CD4-positive, alpha-beta T cell (primary cell): ENCODE results near the gene ERN2. TPM values are rescaled to one million over a fixed set of nuclear protein-coding genes. Genes with fewer than 3 reads are reported as not detected.

Source experiments
- ATAC-seq: fragments of 200-7000 bp; cut with Tn5 transposase; one replicate; pipeline ENCODE4 v1.10.0; 2022; ENCODE audit warnings: mild to moderate bottlenecking; ENCODE audit not compliant: poor library complexity
- CTCF ChIA-PET: fragments of 350-600 bp; sonication (Branson Sonifier 250); formaldehyde crosslinking; loops from one replicate; lab custom pipeline; 2021; ENCODE audit warnings: antibody characterized with exemption, inconsistent platforms; lab: Charles Lee
- POLR2A ChIA-PET: fragments of 350-600 bp; sonication (Branson Sonifier 250); formaldehyde crosslinking; loops from one replicate; lab custom pipeline; 2021; ENCODE audit warnings: antibody characterized with exemption, inconsistent platforms; lab: Charles Lee
- DNase-seq, 14 experiments: peaks; one replicate each; pipeline ENCODE4 v3.0.0-alpha.2; 2013 to 2020; ENCODE audit warnings: mixed read lengths in 2 of 14
- H3K27ac ChIP-seq, 2 donors: one replicate each; pipeline versions ENCODE4 v1.5.1 to v1.7.0; 2013; ENCODE audit warnings: low read length in 2 of 2, low read depth in 1 of 2, mild to moderate bottlenecking in 1 of 2
- H3K27me3 ChIP-seq, 2 experiments: 1 replicate in 1 of 2; 2 replicates in 1 of 2; pipeline versions ENCODE4 v1.6.1 to v1.7.0; 2013; ENCODE audit warnings: low read length in 2 of 2, control low read depth in 1 of 2, mild to moderate bottlenecking in 1 of 2, moderate library complexity in 1 of 2; ENCODE audit not compliant: insufficient read depth in 2 of 2, control insufficient read depth in 1 of 2
- H3K36me3 ChIP-seq: one replicate; pipeline ENCODE4 v1.6.1; 2013; ENCODE audit warnings: low read length, control low read depth; ENCODE audit not compliant: insufficient read depth
- H3K4me1 ChIP-seq: one replicate; pipeline ENCODE4 v1.6.1; 2013; ENCODE audit warnings: low read length, control low read depth; ENCODE audit not compliant: insufficient read depth
- H3K4me3 ChIP-seq: one replicate; pipeline ENCODE4 v1.5.1; 2013; ENCODE audit warnings: mild to moderate bottlenecking, low read length, moderate library complexity
- H3K9me3 ChIP-seq, 2 experiments: 1 replicate in 1 of 2; 2 replicates in 1 of 2; pipeline versions ENCODE4 v1.6.1 to v1.7.0; 2013; ENCODE audit warnings: low read length in 2 of 2, mild to moderate bottlenecking in 2 of 2, control low read depth in 1 of 2, moderate library complexity in 1 of 2; ENCODE audit not compliant: control insufficient read depth in 1 of 2, insufficient read depth in 1 of 2
- H3K27ac Mint-ChIP-seq: one replicate; pipeline ENCODE4 v1.8.0; 2020; ENCODE audit warnings: mixed read lengths
- H3K27me3 Mint-ChIP-seq: one replicate; pipeline ENCODE4 v1.8.0; 2021; ENCODE audit warnings: mixed read lengths
- H3K36me3 Mint-ChIP-seq: one replicate; pipeline ENCODE4 v1.8.0; 2021; ENCODE audit warnings: low read depth, mixed read lengths
- H3K4me1 Mint-ChIP-seq: one replicate; pipeline ENCODE4 v1.8.0; 2021; ENCODE audit warnings: low read depth, mixed read lengths
- H3K4me3 Mint-ChIP-seq: one replicate; pipeline ENCODE4 v1.8.0; 2020; ENCODE audit warnings: mild to moderate bottlenecking, mixed read lengths
- H3K9me3 Mint-ChIP-seq: one replicate; pipeline ENCODE4 v1.8.0; 2020; ENCODE audit warnings: mixed read lengths
- intact Hi-C, 2 experiments: fragments of 100-400 bp; cut with DNase I in 1 of 2; cut with micrococcal nuclease in 1 of 2; formaldehyde crosslinking; loops; one replicate each; pipeline versions ENCODE4 v1.15.1 to v1.9.0; 2023 to 2025; cut with DNase I, micrococcal nuclease
- total RNA-seq, 174 experiments: library from RNA in 2 of 174; stranded (reverse) in 2 of 174; gene quantifications; one replicate each; pipeline ENCODE4 v1.2.3 and lab custom pipeline; 2021 to 2026
- TF ChIP-seq, protein P1 (sequence below): fragments of 200-600 bp; IDR thresholded peaks from one replicate; pipeline ENCODE4 v1.8.0; 2022; ENCODE audit warnings: antibody characterized with exemption, mild to moderate bottlenecking

Gene ERN2
- total RNA-seq, 2 experiments from 2014 or later: not detected

DNA sequence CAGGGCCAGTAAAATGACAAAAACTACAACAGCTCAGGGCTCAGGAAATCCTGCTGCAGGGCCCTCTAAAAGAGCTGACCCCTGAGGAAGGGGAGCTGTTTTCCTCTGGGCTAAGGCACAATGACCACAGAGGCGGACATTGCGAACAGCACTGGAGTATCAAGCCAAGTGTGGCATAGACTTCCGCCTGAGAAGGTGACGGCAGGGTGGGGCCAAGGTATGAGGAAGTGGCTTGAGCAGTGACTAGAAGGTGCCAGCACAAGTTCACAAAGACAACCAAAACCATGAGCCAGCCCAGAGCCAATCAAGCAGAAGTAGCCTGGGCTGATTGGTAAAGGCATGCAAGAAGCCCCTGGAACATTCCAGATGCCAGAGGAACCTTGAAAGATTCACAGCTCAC lies 13.9 kb downstream of the ERN2 start:
- CTCF ChIA-PET: no interaction called here
- TF ChIP-seq, protein P1, sequence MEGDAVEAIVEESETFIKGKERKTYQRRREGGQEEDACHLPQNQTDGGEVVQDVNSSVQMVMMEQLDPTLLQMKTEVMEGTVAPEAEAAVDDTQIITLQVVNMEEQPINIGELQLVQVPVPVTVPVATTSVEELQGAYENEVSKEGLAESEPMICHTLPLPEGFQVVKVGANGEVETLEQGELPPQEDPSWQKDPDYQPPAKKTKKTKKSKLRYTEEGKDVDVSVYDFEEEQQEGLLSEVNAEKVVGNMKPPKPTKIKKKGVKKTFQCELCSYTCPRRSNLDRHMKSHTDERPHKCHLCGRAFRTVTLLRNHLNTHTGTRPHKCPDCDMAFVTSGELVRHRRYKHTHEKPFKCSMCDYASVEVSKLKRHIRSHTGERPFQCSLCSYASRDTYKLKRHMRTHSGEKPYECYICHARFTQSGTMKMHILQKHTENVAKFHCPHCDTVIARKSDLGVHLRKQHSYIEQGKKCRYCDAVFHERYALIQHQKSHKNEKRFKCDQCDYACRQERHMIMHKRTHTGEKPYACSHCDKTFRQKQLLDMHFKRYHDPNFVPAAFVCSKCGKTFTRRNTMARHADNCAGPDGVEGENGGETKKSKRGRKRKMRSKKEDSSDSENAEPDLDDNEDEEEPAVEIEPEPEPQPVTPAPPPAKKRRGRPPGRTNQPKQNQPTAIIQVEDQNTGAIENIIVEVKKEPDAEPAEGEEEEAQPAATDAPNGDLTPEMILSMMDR: no peak
- POLR2A ChIA-PET: no interaction called here
- H3K27ac ChIP-seq: no peak overlapping the region
- H3K4me3 ChIP-seq: no peak overlapping the region
- peaks cover 15% of the 10 kb centered on the region for H3K4me1 ChIP-seq
- no peaks in the 10 kb centered on the region for H3K27me3 ChIP-seq
- Mint-ChIP-seq H3K4me1 (peaks cover 5% of the 10 kb centered on the region), H3K36me3 (no peaks in the 10 kb centered on the region), H3K4me3 (no peak overlapping the region), H3K27me3 (peaks cover 5% of the 10 kb centered on the region), H3K27ac (no peak overlapping the region), H3K9me3 (peaks cover 3% of the 10 kb centered on the region)
- peak in 1 of 14 experiments; percentile 61 for DNase-seq
- ATAC-seq: no peak
- no peaks in the 10 kb centered on the region for H3K36me3 ChIP-seq
- intact Hi-C loops: no loop called here
- H3K9me3 ChIP-seq: no peaks in the 10 kb centered on the region

DNA sequence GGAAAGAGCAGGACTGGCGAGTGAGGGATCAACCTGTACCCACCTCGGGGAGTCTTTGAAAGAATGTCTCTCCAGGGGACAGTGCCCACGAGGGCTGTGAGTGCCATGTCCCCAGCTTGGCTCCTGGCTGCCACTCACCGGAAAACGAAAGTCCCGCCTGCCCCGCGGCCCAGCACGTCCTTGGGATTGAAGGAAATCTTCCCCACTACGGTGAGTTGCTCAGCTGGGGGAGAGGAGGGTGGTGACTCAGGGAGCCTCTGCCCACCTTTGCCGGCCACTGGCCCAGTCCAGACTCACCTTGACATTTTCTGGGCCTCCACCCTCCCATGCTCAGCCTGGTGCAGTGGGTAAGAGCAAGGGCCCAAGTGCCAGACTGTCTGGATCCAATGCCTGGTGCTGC lies 17.3 kb downstream of the ERN2 start:
- Histone ChIP-seq H3K27me3 (no peaks in the 10 kb centered on the region), H3K4me3 (no peak overlapping the region), H3K9me3 (no peaks in the 10 kb centered on the region), H3K4me1 (peaks cover 15% of the 10 kb centered on the region), H3K36me3 (peaks cover 4% of the 10 kb centered on the region), H3K27ac (no peak overlapping the region)
- Mint-ChIP-seq H3K9me3 (no peaks in the 10 kb centered on the region), H3K36me3 (no peaks in the 10 kb centered on the region), H3K27me3 (no peaks in the 10 kb centered on the region), H3K4me3 (no peak overlapping the region), H3K27ac (no peak overlapping the region), H3K4me1 (peaks cover 5% of the 10 kb centered on the region)
- CTCF ChIA-PET: interaction anchor here (0.7 kb wide), 1 partner anchor 1558 kb away, joined by 3 read pairs; no protein-coding TSS in a partner anchor
- intact Hi-C loops: no loop called here
- DNase-seq: no peak
- TF ChIP-seq, protein P1: no peak
- no peak for ATAC-seq
- POLR2A ChIA-PET: no interaction called here

DNA sequence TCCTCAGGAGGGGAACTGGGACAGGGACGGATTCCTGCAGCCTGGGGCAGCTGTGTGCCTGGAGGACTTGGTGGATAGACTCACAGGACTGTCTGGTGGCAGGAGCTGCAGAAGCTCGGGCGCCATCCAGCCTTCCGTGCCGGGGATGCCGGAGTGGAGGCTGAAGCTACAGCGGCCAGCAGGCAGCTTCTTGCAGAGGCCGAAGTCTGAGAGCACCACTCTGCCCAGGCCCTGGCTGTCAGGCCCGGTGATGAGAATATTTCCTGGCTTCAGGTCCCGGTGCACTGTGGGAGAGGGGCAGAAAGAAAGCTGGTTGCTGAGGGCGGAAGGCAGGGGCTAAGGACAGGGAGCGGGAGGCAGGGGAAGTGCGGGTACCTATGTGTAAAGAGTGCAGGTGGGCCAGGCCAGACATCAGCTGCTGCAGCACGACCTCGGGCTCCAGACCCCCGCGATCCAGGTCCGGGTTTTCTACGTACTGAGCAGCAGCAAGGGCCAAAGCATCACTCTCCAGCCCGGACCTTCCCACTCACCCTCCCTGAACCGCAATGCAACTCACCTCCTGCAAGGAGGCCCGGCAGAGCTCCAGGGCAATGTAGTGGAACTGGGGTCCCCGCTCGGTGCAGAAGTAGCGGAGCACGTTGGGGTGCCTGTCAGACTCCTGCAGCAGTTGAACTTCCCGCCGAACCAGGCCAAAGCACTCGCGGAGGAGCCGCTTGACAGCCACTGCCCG lies 18.2 kb downstream of the ERN2 start:
- H3K36me3 Mint-ChIP-seq: peaks cover 7% of the 10 kb centered on the region
- no peak overlapping the region for H3K27ac Mint-ChIP-seq
- POLR2A ChIA-PET: no interaction called here
- no peaks in the 10 kb centered on the region for H3K9me3 ChIP-seq
- peaks cover 9% of the 10 kb centered on the region for H3K36me3 ChIP-seq
- peak overlapping the region; percentile 3 for H3K4me3 ChIP-seq
- H3K4me1 ChIP-seq: peaks cover 15% of the 10 kb centered on the region
- H3K27me3 Mint-ChIP-seq: no peaks in the 10 kb centered on the region
- intact Hi-C loops: no loop called here
- H3K4me1 Mint-ChIP-seq: peaks cover 5% of the 10 kb centered on the region
- no peaks in the 10 kb centered on the region for H3K27me3 ChIP-seq
- no peak overlapping the region for H3K4me3 Mint-ChIP-seq
- H3K27ac ChIP-seq: no peak overlapping the region
- DNase-seq (no peak), ATAC-seq (no peak)
- CTCF ChIA-PET: interaction anchor here (0.7 kb wide), 1 partner anchor 1559 kb away, joined by 3 read pairs; no protein-coding TSS in a partner anchor
- H3K9me3 Mint-ChIP-seq: no peaks in the 10 kb centered on the region
- TF ChIP-seq, protein P1: no peak
